GM12878 (cell line): ENCODE data around the gene CFAP92. TPM values are rescaled to one million over a fixed set of nuclear protein-coding genes. Genes with fewer than 3 reads are reported as not detected.

ENCODE experiments used
- CBX3 ChIP-seq: fragments of 200-600 bp; sonication (generic); IDR thresholded peaks from 2 replicates; pipeline ENCODE4 v1.6.1; 2016; ENCODE audit warnings: low read depth, borderline replicate concordance
- CREM ChIP-seq: IDR thresholded peaks from 2 replicates; pipeline ENCODE4 v1.6.1; 2014; ENCODE audit warnings: antibody characterized with exemption, low read depth
- FOXK2 ChIP-seq: fragments of 450-650 bp; IDR thresholded peaks from 2 replicates; pipeline ENCODE4 v1.6.1; 2017; ENCODE audit warnings: mild to moderate bottlenecking, moderate library complexity
- GABPA ChIP-seq: IDR thresholded peaks from 2 replicates; pipeline ENCODE4 v1.6.1; 2014; ENCODE audit warnings: antibody characterized with exemption, low read depth, mild to moderate bottlenecking, inconsistent platforms
- HDGF ChIP-seq: fragments of 450-650 bp; IDR thresholded peaks from 2 replicates; pipeline ENCODE4 v1.6.1; 2016; ENCODE audit warnings: antibody characterized with exemption
- JUND ChIP-seq: IDR thresholded peaks from 2 replicates; pipeline ENCODE4 v1.6.1; 2012; ENCODE audit warnings: low read depth, mild to moderate bottlenecking, low read length, improper control_type of control experiment, moderate library complexity
- LARP7 ChIP-seq: fragments of 450-650 bp; IDR thresholded peaks from 2 replicates; pipeline ENCODE4 v1.6.1; 2017; ENCODE audit warnings: mild to moderate bottlenecking
- MYC ChIP-seq: IDR thresholded peaks from 2 replicates; pipeline ENCODE4 v1.6.1; 2011; ENCODE audit warnings: mild to moderate bottlenecking, low read length, moderate library complexity, inconsistent platforms; ENCODE audit not compliant: insufficient read depth, insufficient replicate concordance, insufficient read length, severe bottlenecking
- NFXL1 ChIP-seq: fragments of 450-650 bp; IDR thresholded peaks from 2 replicates; pipeline ENCODE4 v1.6.1; 2017; ENCODE audit warnings: antibody characterized with exemption, mild to moderate bottlenecking, borderline replicate concordance
- NFYB ChIP-seq: IDR thresholded peaks from 2 replicates; pipeline ENCODE4 v1.6.1; 2011; ENCODE audit warnings: low read depth, mild to moderate bottlenecking, low read length, improper control_type of control experiment, moderate library complexity; ENCODE audit not compliant: insufficient read depth
- NRF1 ChIP-seq: conservative IDR thresholded peaks from 2 replicates; pipeline ENCODE4 v1.6.1; 2011; ENCODE audit warnings: mild to moderate bottlenecking, low read depth, low read length, improper control_type of control experiment
- PAX5 ChIP-seq: IDR thresholded peaks from 2 replicates; pipeline ENCODE4 v1.6.1; 2011; ENCODE audit warnings: low read depth, low read length, borderline replicate concordance
- POU2F2 ChIP-seq: IDR thresholded peaks from 3 replicates; pipeline ENCODE4 v1.6.1; 2011; ENCODE audit warnings: low read depth, mild to moderate bottlenecking, low read length, borderline replicate concordance
- RAD21 ChIP-seq: IDR thresholded peaks from 2 replicates; pipeline ENCODE4 v1.6.1; 2011; ENCODE audit warnings: mild to moderate bottlenecking, low read depth, low read length, moderate library complexity; ENCODE audit not compliant: insufficient read depth
- RCOR1 ChIP-seq: conservative IDR thresholded peaks from 2 replicates; pipeline ENCODE4 v1.6.1; 2012; ENCODE audit warnings: low read depth, low read length, improper control_type of control experiment
- RFX5 ChIP-seq: IDR thresholded peaks from 2 replicates; pipeline ENCODE4 v1.6.1; 2011; ENCODE audit warnings: low read depth, low read length, improper control_type of control experiment
- SMAD1 ChIP-seq: fragments of 450-650 bp; IDR thresholded peaks from 2 replicates; pipeline ENCODE4 v1.6.1; 2018; ENCODE audit warnings: mild to moderate bottlenecking, low read depth; ENCODE audit not compliant: partially characterized antibody
- SMARCA5 ChIP-seq: fragments of 450-650 bp; IDR thresholded peaks from 2 replicates; pipeline ENCODE4 v1.6.1; 2017; ENCODE audit warnings: mild to moderate bottlenecking
- SMC3 ChIP-seq: IDR thresholded peaks from 2 replicates; pipeline ENCODE4 v1.6.1; 2011; ENCODE audit warnings: low read length, improper control_type of control experiment, borderline replicate concordance
- SPI1 ChIP-seq: IDR thresholded peaks from 2 replicates; pipeline ENCODE4 v1.6.1; 2011; ENCODE audit warnings: low read depth, mild to moderate bottlenecking, low read length, moderate library complexity, borderline replicate concordance; ENCODE audit not compliant: insufficient read depth
- TBL1XR1 ChIP-seq: IDR thresholded peaks from 2 replicates; pipeline ENCODE4 v1.6.1; 2012; ENCODE audit warnings: low read depth, low read length, improper control_type of control experiment
- YBX1 ChIP-seq: fragments of 450-650 bp; IDR thresholded peaks from 2 replicates; pipeline ENCODE4 v1.6.1; 2016; ENCODE audit warnings: antibody characterized with exemption
- ZSCAN29 ChIP-seq: fragments of 450-650 bp; IDR thresholded peaks from 2 replicates; pipeline ENCODE4 v1.6.1; 2017; ENCODE audit warnings: mild to moderate bottlenecking, moderate library complexity
- polyA plus RNA-seq, 11 experiments: library from polyadenylated mRNA; depleted of rRNA in 4 of 11; unstranded in 6 of 11; stranded (reverse) in 5 of 11; fragments of >200 nt; fragmentation: Nextera tagmentation in 4 of 11; fragmentation: Illumina TruSeq in 1 of 11; extraction: Ambion mirVana in 4 of 11; extraction: Trizol in 1 of 11; gene quantifications; 1 replicate in 1 of 11; 2 replicates in 10 of 11; pipeline versions ENCODE4 v1.2.1 to v1.2.3, GENCODE V29; 2011 to 2016; ENCODE audit warnings: inconsistent platforms in 2 of 11, missing spikeins in 2 of 11, low read depth in 1 of 11
- total RNA-seq, 4 experiments: library from RNA; depleted of rRNA in 3 of 4; stranded (reverse); fragments of >200 nt in 3 of 4; fragmentation: Illumina TruSeq in 1 of 4; extraction: Trizol in 1 of 4; gene quantifications; 2 replicates each; pipeline versions ENCODE4 v1.2.1 to v1.2.3, GENCODE V29; 2013 to 2021
- TF ChIP-seq, protein P1 (sequence below): fragments of 150-350 bp; IDR thresholded peaks from 2 replicates; pipeline ENCODE4 v1.6.1; 2016; ENCODE audit warnings: low read depth, low read length
- TF ChIP-seq, protein P2 (sequence below): fragments of 450-650 bp; IDR thresholded peaks from 2 replicates; pipeline ENCODE4 v1.6.1; 2016; ENCODE audit warnings: mild to moderate bottlenecking
- TF ChIP-seq, protein P3 (sequence below): IDR thresholded peaks from 2 replicates; pipeline ENCODE4 v1.6.1; 2012; ENCODE audit warnings: low read length, inconsistent platforms

Gene CFAP92
- total and polyA plus RNA-seq, 10 of the 15 experiments (the other 5 are each of a cell fraction or from before 2014, with no cell fraction given) = 0.05 to 0.52 (median 0.14) TPM; not detected in 7

DNA sequence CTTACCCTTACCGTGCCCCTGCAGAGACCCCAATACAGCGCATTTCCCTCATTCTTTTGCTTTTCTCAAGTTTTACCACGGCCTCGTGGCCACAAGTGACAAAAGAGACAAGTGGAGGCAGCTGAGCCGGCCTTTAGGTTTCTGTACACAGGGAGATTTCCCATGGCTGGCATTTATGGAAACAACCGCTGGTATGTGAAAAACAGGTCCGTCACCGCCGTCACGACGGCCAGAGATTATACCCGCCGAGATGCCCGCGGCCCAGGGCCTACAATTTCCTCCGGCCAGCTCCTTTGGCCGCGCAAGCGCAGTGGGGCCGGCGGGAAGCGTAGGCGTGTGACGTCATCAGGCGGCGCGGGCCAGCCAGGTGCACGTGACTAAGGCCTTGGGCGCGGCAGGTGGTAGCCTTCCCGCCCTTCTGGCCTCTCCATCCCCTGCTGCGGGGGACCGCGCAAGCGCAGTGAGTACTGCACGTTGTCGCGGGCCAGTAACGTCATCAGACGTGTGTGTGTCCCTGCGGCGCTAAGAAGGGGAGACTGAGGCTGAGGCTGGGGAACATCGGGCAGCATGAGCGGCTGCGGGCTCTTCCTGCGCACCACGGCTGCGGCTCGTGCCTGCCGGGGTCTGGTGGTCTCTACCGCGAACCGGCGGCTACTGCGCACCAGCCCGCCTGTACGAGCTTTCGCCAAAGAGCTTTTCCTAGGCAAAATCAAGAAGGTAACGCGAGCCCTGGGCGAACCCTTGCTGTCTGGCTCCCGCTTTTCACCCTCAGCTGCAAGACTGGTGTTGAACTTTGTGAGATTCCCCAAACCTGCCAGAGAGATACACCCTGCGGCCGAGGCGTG lies 114.5 kb downstream of the CFAP92 start, which contains the start of gene ACAD9 (continued):
- TF ChIP-seq CREM = peak; percentile 100
- TF ChIP-seq JUND = peak; percentile 70; the same call in 1 of the 2 replicates
- TF ChIP-seq TBL1XR1 = no peak; the same call in 1 of the 2 replicates
- TF ChIP-seq PAX5 = peak; percentile 49; the same call in 1 of the 2 replicates
- TF ChIP-seq MYC = peak; percentile 83
- no peak for TF ChIP-seq HDGF
- peak; percentile 71 for TF ChIP-seq RFX5
- TF ChIP-seq RCOR1 = no peak
- no peak for TF ChIP-seq CBX3
- TF ChIP-seq GABPA = no peak
- peak; percentile 34 for TF ChIP-seq SMAD1
- peak; percentile 90; the same call in 2 of the 3 replicates for TF ChIP-seq POU2F2
- TF ChIP-seq SMARCA5 = no peak
- TF ChIP-seq ZSCAN29 = no peak
- TF ChIP-seq, protein P1, sequence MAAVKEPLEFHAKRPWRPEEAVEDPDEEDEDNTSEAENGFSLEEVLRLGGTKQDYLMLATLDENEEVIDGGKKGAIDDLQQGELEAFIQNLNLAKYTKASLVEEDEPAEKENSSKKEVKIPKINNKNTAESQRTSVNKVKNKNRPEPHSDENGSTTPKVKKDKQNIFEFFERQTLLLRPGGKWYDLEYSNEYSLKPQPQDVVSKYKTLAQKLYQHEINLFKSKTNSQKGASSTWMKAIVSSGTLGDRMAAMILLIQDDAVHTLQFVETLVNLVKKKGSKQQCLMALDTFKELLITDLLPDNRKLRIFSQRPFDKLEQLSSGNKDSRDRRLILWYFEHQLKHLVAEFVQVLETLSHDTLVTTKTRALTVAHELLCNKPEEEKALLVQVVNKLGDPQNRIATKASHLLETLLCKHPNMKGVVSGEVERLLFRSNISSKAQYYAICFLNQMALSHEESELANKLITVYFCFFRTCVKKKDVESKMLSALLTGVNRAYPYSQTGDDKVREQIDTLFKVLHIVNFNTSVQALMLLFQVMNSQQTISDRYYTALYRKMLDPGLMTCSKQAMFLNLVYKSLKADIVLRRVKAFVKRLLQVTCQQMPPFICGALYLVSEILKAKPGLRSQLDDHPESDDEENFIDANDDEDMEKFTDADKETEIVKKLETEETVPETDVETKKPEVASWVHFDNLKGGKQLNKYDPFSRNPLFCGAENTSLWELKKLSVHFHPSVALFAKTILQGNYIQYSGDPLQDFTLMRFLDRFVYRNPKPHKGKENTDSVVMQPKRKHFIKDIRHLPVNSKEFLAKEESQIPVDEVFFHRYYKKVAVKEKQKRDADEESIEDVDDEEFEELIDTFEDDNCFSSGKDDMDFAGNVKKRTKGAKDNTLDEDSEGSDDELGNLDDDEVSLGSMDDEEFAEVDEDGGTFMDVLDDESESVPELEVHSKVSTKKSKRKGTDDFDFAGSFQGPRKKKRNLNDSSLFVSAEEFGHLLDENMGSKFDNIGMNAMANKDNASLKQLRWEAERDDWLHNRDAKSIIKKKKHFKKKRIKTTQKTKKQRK = no peak
- TF ChIP-seq FOXK2 = peak; percentile 50; the same call in 1 of the 2 replicates
- TF ChIP-seq, protein P2, sequence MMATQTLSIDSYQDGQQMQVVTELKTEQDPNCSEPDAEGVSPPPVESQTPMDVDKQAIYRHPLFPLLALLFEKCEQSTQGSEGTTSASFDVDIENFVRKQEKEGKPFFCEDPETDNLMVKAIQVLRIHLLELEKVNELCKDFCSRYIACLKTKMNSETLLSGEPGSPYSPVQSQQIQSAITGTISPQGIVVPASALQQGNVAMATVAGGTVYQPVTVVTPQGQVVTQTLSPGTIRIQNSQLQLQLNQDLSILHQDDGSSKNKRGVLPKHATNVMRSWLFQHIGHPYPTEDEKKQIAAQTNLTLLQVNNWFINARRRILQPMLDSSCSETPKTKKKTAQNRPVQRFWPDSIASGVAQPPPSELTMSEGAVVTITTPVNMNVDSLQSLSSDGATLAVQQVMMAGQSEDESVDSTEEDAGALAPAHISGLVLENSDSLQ = peak; percentile 15; the same call in 1 of the 2 replicates
- TF ChIP-seq RAD21 = no peak
- no peak for TF ChIP-seq SPI1
- no peak for TF ChIP-seq SMC3
- peak; percentile 49; the same call in 1 of the 2 replicates for TF ChIP-seq NFYB
- TF ChIP-seq YBX1 = no peak
- no peak for TF ChIP-seq NFXL1
- peak; percentile 63 for TF ChIP-seq LARP7
- TF ChIP-seq, protein P3, sequence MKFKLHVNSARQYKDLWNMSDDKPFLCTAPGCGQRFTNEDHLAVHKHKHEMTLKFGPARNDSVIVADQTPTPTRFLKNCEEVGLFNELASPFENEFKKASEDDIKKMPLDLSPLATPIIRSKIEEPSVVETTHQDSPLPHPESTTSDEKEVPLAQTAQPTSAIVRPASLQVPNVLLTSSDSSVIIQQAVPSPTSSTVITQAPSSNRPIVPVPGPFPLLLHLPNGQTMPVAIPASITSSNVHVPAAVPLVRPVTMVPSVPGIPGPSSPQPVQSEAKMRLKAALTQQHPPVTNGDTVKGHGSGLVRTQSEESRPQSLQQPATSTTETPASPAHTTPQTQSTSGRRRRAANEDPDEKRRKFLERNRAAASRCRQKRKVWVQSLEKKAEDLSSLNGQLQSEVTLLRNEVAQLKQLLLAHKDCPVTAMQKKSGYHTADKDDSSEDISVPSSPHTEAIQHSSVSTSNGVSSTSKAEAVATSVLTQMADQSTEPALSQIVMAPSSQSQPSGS = no peak; the same call in 1 of the 2 replicates
- TF ChIP-seq NRF1 = peak; percentile 73
